Testis (tissue), 2 donors: Measurements from ENCODE around the gene ANO10.
"Not testable (repeated sequence)": the region's sequence is repeated elsewhere in the genome, so short reads cannot be mapped to it uniquely, and the experiment has no call there.

Experiments
- CTCF ChIP-seq, 3 experiments: fragments of 450-650 bp in 2 of 3; fragments of 200-600 bp in 1 of 3; sonication (generic) in 1 of 3; IDR thresholded peaks; one replicate each; pipeline ENCODE4 v1.5.1; 2016 to 2019; ENCODE audit warnings: antibody characterized with exemption in 3 of 3, mild to moderate bottlenecking in 2 of 3, moderate library complexity in 1 of 3
- POLR2A ChIP-seq: fragments of 450-650 bp; IDR thresholded peaks from one replicate; pipeline ENCODE4 v1.6.1; 2017; ENCODE audit warnings: antibody characterized with exemption, mild to moderate bottlenecking, moderate library complexity

- TF ChIP-seq CTCF (IDR thresholded peaks at IDR 0.05); POLR2A: not testable (repeated sequence)
Measured at GRCh38 chr3:43665011-43665410, 43.2 kb upstream of the ANO10 start.
